Cardiac muscle cell (in vitro differentiated cells and primary cell): Measurements from ENCODE around the gene TTR. TPM values are rescaled to one million over a fixed set of nuclear protein-coding genes. Genes with fewer than 3 reads are reported as not detected.

Experiments
- DNase-seq, 2 donors: peaks; one replicate each; pipeline versions ENCODE4 v3.0.0 to v3.0.0-alpha.2; 2010 to 2017; ENCODE audit warnings: low read depth in 1 of 2, low spot score in 1 of 2
- H3K27ac ChIP-seq: fragments of 200-600 bp; sonication (generic); 2 replicates; pipeline ENCODE4 v1.5.1; 2016
- H3K27me3 ChIP-seq: fragments of 200-600 bp; sonication (generic); 2 replicates; pipeline ENCODE4 v1.6.0; 2016; ENCODE audit warnings: control low read depth
- H3K36me3 ChIP-seq: fragments of 200-600 bp; sonication (generic); 2 replicates; pipeline ENCODE4 v1.5.1; 2016; ENCODE audit warnings: control low read depth
- H3K4me1 ChIP-seq: fragments of 200-600 bp; sonication (generic); 2 replicates; pipeline ENCODE4 v1.8.1; 2017; ENCODE audit warnings: low read depth, mild to moderate bottlenecking, mixed run types
- H3K4me3 ChIP-seq: fragments of 200-600 bp; sonication (generic); 2 replicates; pipeline ENCODE4 v1.5.1; 2016; ENCODE audit warnings: mild to moderate bottlenecking
- H3K9me3 ChIP-seq: fragments of 200-600 bp; sonication (generic); 2 replicates; pipeline ENCODE4 v1.5.1; 2017; ENCODE audit warnings: low read depth, mild to moderate bottlenecking, control low read depth
- polyA plus RNA-seq: library from polyadenylated mRNA; unstranded; fragments of >200 nt; fragmentation: Nextera tagmentation; extraction: Ambion mirVana; gene quantifications from 2 replicates; pipeline ENCODE4 v1.2.1, GENCODE V29; 2016
- total RNA-seq: library from RNA; depleted of rRNA; stranded (reverse); fragments of >200 nt; gene quantifications from 2 replicates; pipeline ENCODE4 v1.2.3, GENCODE V29; 2016
- TF ChIP-seq, protein P1 (sequence below): IDR thresholded peaks from 2 replicates; pipeline ENCODE4 v1.5.1; 2012; ENCODE audit warnings: low read depth, mild to moderate bottlenecking, low read length

Gene TTR
- total and polyA plus RNA-seq, 2 experiments from 2014 or later = 0.98 to 2.7 TPM

DNA sequence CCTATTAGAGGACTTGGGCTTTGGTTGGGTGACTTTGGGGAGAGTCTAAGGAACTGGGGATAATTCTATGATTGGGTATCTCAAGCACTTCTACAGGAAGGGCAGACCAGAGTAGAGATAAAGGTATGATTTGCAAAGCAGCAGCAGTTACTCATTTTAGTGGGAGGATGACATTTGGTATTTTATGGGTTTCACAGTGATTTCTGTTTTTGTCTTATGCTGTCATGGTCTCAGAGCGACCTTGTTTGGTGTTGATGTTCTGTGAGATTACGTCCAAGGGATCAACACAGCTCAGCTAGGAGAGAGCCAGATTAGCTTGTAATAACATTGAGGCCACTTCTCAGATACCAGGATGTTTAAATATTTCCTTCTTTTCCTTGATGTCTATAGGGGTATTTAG is 18.2 kb downstream of the TTR start:
- TF ChIP-seq, protein P1, sequence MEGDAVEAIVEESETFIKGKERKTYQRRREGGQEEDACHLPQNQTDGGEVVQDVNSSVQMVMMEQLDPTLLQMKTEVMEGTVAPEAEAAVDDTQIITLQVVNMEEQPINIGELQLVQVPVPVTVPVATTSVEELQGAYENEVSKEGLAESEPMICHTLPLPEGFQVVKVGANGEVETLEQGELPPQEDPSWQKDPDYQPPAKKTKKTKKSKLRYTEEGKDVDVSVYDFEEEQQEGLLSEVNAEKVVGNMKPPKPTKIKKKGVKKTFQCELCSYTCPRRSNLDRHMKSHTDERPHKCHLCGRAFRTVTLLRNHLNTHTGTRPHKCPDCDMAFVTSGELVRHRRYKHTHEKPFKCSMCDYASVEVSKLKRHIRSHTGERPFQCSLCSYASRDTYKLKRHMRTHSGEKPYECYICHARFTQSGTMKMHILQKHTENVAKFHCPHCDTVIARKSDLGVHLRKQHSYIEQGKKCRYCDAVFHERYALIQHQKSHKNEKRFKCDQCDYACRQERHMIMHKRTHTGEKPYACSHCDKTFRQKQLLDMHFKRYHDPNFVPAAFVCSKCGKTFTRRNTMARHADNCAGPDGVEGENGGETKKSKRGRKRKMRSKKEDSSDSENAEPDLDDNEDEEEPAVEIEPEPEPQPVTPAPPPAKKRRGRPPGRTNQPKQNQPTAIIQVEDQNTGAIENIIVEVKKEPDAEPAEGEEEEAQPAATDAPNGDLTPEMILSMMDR = no peak
- Histone ChIP-seq H3K36me3 (no peaks in the 10 kb centered on the region), H3K4me3 (no peak overlapping the region), H3K4me1 (peaks cover 26% of the 10 kb centered on the region), H3K27ac (peak overlapping the region; percentile 36), H3K27me3 (no peaks in the 10 kb centered on the region), H3K9me3 (no peaks in the 10 kb centered on the region)
- DNase-seq = no peak

DNA sequence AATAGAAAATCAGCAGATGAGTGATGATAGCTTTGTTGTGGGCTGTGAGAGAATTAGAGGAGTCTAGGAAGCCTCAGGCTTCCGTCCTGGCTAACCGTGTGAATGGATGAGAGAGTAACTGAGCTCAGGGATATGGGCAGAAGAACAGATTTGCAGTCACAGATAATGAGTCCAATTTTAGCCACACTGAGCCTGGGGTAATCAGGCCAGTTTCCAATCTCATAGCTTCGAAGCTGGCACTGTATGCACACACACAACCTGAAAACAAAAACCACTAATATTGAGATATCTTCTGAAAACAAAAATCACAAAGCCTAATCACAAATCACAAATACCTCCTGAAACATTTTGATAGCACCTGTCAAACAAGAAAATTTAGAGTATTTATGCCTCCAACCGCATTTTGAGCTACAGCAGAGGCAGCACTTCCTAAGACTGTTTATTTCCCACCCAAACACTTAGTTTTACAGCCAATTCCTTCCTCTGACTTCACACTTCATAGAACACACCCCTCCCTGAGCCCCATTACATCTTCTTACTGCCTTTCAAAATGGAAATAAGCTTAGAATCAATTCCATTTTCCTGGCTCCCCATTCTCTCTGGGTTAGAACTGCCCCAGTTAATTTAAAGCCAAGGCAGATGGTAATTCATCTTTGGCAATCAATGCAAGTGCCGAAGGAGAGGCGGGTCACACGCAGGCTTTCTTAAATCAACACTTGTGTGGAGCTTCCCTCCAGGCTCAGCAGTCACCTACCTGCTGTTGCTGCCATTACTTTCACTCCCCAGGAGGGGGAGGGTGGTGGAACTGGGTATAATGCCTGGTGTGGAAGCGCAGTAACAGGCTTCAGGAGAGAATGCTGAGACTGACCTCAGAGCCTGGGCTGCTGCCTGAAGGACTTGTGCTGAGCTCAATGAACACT is 18.9 kb downstream of the TTR start:
- no peaks in the 10 kb centered on the region for H3K36me3 ChIP-seq
- peak overlapping the region; percentile 36 for H3K27ac ChIP-seq
- peaks cover 26% of the 10 kb centered on the region for H3K4me1 ChIP-seq
- H3K9me3 ChIP-seq = no peaks in the 10 kb centered on the region
- no peaks in the 10 kb centered on the region for H3K27me3 ChIP-seq
- peak; percentile 20 to 69 for DNase-seq
- TF ChIP-seq, protein P1 = peak; percentile 23
- H3K4me3 ChIP-seq = no peak overlapping the region

DNA sequence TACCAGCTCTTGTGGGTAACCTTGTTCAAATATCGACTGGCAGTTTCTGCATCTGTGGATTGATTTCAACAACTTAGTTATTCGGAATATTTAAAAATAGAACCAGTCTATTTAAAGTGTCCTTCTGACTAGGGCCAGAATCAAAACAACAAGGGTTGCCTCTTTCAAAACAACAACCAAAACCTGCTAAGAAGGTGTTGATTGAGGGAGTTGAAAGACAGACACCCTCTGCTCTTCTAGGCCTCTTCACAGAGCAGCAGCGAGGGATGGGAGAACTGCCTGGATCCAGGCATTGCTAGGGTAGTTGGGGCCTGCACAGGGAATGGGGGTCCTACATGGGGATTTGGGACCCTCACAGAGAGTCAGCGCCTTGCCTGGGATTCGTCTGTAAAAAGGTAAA is 19.8 kb downstream of the TTR start:
- no peak for DNase-seq
- Histone ChIP-seq H3K27me3 (no peaks in the 10 kb centered on the region), H3K9me3 (no peaks in the 10 kb centered on the region), H3K27ac (peak overlapping the region; percentile 36), H3K36me3 (no peaks in the 10 kb centered on the region), H3K4me1 (peaks cover 26% of the 10 kb centered on the region), H3K4me3 (no peak overlapping the region)
- TF ChIP-seq, protein P1 = no peak

DNA sequence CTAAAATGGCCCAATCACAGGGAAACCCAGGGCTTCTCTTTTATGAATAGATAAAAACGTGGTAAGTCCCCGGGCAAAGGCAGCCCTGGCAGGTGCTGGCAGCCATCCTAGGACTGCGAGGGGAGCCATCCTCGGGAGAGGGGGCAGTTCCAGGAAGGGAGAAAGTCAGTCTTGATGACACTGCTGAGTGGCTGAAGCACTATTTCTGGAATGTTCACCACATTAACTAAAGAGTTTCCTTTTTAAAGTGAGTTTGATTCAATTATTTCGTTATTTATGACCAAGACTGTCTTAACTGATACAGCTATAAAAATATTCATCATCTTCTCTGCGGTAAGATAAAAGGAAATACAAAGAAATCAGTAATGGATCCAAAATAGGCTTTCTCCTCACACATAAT is 20.4 kb downstream of the TTR start:
- Histone ChIP-seq H3K4me3 (no peak overlapping the region), H3K9me3 (no peaks in the 10 kb centered on the region), H3K27ac (no peak overlapping the region), H3K27me3 (no peaks in the 10 kb centered on the region), H3K36me3 (no peaks in the 10 kb centered on the region), H3K4me1 (peaks cover 26% of the 10 kb centered on the region)
- DNase-seq = peak in 1 of 2 donors; percentile 29
- TF ChIP-seq, protein P1 = no peak

DNA sequence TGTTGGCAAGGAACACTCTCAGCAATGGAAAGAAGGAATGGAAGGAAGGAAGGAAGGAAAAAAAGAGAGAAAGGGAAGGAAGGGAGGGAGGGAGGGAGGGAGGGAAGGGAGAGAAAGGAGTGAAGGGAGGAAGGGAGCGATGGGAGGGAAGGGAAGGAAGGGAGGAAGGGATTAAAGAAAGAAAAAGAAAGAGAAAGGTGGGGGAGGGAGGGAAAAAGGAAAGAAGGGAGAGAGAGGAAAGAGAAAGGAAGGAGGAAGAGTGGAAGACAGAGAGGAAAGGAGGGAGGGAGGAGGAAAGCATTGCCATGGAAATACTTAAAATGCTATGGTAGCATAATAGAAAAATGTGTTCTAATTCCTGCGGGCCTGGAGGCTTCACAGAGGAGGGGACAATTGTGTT is 22.4 kb downstream of the TTR start:
- H3K4me1 ChIP-seq = peaks cover 26% of the 10 kb centered on the region
- TF ChIP-seq, protein P1 = no peak
- no peaks in the 10 kb centered on the region for H3K27me3 ChIP-seq
- H3K36me3 ChIP-seq = no peaks in the 10 kb centered on the region
- no peak overlapping the region for H3K27ac ChIP-seq
- H3K4me3 ChIP-seq = no peak overlapping the region
- no peak for DNase-seq
- no peaks in the 10 kb centered on the region for H3K9me3 ChIP-seq
